COLO668 (cell line): ENCODE data around the gene MED25.

ENCODE experiments used
- DNase-seq: peaks from one replicate; lab custom pipeline; 2025; ENCODE audit not compliant: unreplicated experiment; lab: John Stamatoyannopoulos, UW

The MED25 gene

GRCh38 chr19:49883094-49883493 lies 65.0 kb downstream of the MED25 start:
- no peak for DNase-seq

GRCh38 chr19:49884109-49884508 lies 66.0 kb downstream of the MED25 start:
- DNase-seq = no peak

- DNase-seq = no peak
Observed at GRCh38 chr19:49884760-49885159, 66.7 kb downstream of the MED25 start.
